RCC 7860 (cell line): ENCODE results near the gene DNAJC11.
"Not testable (repeated sequence)": the region's sequence is repeated elsewhere in the genome, so short reads cannot be mapped to it uniquely, and the experiment has no call there.

ENCODE experiments used
- DNase-seq: peaks from one replicate; pipeline ENCODE4 v3.0.0-alpha.2; 2015; ENCODE audit warnings: low spot score
- FAIRE-seq: peaks from 2 replicates; lab custom pipeline; 2012; peaks lifted over from hg19 to GRCh38; lab: Jason Lieb, UNC

DNAJC11 gene

GRCh38 chr1:6601923-6602668, 99.5 kb downstream of the DNAJC11 start:
- DNase-seq (no peak), FAIRE-seq (no peak)

DNA sequence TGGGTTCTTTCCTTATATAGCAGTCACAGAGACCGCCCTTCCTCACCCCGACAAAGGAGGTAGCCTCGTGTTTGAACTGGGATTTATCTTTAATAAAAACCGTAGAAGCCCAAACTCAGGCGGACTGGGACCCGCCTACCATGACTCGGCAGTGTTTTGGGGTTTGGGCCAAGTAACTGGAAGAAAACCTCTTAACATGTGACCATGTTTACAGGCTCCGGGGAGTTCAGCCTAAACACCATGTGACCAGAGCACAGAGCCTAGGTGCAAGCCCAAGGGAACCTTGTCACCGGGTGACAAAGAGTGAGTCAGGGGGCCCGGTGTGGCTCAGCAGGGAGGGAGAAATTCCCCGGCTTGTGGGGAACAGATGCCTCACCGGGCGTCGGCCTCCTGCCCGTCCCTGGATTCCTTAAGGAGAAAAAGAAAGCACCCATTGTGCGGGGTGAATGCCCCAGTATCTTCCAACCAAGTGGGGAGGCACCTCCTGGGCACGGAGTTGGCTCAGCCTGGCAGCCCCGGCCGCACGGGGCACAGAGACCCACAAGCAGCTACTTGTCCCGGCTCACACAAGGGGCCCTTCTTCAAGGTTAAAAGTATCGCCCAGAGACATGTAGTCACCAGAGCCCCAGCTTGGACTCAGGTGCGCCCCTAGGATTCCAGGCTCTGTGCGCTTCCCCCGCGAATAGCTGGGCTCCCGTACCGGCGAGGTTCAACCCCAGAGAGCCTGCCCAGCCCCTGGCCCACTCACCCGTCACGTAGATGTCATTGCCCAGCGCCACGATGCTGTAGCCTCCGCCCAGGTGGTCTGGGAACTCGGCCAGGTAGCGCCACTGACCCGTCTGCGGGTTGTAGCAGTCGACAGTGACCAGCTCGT, 100.3 kb downstream of the DNAJC11 start:
- FAIRE-seq, result peak; percentile 90
- DNase-seq, result peak; percentile 96

GRCh38 chr1:6600410-6601048, 101.1 kb downstream of the DNAJC11 start:
- FAIRE-seq, result no peak
- DNase-seq, result no peak

- FAIRE-seq, result not testable (repeated sequence)
These were observed 101.6 kb downstream of the DNAJC11 start for GRCh38 chr1:6599991-6600390.

GRCh38 chr1:6599141-6599975, 102.3 kb downstream of the DNAJC11 start:
- FAIRE-seq (no peak), DNase-seq (peak; percentile 28)

More at GRCh38 chr1:6599991-6600390, 101.6 kb downstream of the DNAJC11 start:
- DNase-seq, result not testable (repeated sequence)

DNA sequence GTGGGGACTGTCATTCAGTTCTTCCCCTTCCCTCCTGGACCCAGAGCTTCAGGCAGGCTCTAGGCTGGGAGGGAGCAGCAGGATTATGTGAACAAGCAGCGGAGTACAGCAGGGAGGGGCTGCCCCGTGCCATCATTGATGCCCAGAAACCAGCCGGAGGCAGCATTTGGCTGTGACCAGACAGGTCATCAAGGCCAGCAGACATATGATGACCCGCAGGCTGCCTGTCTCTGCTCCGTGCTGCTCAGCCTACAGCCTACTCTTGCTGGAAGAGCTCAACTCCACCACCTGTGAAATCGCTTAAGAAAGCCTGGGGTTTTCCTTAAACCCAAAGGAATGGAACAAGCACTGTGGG, 103.9 kb downstream of the DNAJC11 start:
- no peak for FAIRE-seq
- DNase-seq, result no peak

DNA sequence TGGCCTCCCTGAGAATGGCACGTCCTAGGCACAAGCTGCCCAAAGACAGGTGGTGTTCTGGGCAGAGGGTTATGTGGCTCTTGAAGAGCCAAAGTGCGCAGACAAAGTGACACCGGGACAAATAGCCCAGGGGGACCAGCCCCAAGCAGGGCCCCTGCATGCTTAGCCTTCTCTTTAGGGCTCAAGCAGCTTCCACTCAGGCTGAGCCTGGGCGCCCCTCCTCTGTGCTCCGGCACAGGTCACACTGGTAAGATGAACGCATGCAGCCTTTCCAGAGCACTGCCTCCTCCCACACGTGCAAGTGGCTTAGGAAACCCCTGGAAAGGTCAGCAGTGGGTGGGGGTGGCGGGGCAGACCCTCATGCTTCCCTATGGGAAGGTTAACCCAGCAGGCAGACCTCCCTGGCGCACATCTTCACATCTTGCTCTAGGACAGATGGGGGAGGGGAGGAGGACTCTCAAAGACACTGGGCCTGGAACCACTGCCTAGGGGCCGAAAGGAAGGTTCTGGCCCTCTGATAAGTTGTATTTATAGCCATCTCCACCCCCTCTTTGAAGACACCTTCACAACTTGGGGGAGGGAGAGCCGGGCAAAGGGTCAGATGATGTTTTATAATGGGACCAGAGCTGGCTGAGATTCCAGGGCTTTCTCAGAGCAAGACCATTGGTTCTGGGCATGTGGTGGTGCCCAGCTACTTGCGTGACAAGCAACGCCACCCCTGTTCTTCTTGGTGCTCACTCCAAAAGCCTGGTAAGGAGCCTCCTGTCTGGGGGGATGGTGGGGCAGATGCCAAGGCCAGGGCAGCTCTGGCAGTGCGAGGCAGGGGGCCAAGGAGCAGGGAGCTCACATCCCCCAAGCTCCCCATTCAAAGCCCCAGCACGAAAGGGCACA, 104.5 kb downstream of the DNAJC11 start:
- DNase-seq (no peak), FAIRE-seq (no peak)

DNA sequence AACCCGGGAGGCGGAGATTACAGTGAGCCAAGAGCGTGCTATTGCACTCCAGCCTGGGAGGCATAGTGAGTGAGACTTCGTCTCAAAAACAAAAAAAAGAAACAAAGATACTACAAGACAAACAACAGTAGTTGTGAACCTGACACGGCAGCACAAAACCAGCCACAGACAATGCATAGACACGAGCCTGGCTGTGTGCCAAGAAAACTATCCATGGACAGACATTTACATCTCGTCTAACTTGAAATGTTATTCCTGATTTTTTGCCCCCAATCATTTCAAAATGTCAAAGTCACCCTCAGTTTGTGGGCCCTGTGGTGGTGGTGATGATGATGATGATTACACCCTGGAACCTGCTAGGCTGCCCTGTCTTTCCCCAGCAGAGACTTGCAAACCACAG, 105.3 kb downstream of the DNAJC11 start:
- FAIRE-seq (no peak), DNase-seq (no peak)

DNA sequence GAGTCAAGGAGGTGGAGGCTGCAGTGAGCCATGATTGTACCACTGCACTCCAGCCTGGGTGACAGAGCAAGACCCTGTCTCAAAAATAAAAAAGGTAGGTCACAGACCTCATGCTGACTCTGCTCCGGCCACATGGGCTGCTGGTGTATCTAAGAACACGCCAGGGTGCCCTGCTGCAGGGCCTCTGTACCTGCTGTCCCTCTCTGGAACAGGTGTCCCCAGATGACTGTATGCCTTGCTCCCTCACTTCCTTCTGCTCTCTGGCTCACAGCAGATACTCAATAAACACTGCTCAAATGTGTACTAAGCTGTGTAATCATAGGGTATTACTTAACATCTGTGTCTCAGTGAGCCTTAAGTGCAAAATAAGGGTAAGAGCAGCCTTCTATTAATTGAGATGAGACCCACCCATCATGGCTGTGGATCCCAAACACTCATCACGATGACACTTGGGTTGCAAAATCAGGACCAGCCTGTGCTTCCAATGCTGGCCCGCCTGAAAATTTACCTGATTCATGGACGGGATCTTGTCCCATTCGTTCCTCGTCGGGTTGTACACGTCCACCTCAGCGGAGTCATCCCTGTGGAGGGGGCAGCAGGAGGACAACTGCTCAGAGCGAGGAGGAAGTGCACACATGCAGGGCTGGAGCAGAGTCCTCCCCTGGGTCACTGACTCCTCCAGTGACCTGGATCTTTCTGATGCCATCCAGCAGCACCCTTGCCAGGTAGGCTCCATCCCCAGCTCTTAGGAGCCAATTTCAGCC, 106.5 kb downstream of the DNAJC11 start:
- no peak for DNase-seq
- FAIRE-seq, result no peak

- FAIRE-seq (no peak), DNase-seq (no peak)
These were observed 107.8 kb downstream of the DNAJC11 start for GRCh38 chr1:6593810-6594209.

- DNase-seq (no peak), FAIRE-seq (no peak)
These were observed 108.6 kb downstream of the DNAJC11 start for GRCh38 chr1:6592865-6593593.

DNA sequence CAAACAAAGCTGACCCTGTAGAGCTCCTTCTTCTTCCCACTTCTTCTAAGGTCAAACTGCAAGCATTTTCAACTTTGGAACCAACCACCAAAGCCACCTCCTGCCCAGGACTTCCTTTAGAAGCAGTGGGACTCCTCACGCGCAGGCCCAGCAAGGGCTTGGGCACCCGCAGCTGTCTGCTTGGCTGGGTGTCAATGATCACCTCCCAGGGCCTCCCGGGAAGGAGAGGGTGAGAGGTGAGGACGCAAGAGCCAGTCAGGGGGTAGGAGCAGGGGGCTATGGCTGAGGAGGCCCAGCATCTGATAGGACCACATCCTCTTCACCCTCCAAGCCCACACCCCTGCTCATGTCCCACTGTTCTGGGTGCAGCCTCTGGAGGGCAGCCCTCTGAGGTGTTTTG, 109.2 kb downstream of the DNAJC11 start:
- no peak for DNase-seq
- no peak for FAIRE-seq

DNA sequence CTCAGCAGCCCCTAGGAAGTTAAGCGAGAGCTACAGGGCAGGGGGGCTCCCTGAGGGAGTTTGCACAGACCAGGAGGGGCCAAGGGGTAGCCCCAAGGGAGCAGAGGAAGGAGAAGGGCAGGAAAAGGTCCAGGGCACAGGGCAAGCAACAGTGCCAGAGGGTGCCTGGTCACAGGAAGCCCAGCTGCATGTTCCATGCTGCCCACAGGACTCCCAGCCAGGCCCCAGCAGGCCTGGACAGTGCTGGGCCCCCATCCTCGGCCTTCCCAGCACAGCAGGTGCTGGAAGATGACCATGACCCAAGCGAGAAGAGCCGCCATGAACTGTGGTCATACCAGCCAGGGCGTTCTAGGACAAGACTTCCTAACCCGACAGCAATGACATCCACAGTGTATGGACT, 110.0 kb downstream of the DNAJC11 start:
- FAIRE-seq (no peak), DNase-seq (no peak)

DNA sequence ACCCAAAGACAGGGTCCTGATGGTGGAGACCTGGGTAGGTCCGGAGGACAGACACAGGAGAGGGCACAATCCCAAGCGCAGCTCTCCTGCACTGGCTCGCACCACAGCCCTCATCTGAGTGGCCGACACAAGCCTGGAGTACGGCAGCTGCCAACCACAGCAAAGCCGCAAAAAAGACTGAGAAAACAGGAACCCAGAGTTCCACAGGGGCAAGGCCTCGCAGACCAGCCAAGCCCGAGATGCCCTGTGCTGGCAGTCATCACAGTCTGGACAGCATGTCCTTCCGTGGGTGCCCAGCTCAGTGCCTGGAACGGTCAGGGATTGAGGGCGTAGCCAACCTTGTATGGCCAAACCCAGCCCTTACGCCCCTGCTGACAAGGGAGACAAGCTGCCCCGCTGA, 110.4 kb downstream of the DNAJC11 start:
- no peak for FAIRE-seq
- DNase-seq, result no peak

DNA sequence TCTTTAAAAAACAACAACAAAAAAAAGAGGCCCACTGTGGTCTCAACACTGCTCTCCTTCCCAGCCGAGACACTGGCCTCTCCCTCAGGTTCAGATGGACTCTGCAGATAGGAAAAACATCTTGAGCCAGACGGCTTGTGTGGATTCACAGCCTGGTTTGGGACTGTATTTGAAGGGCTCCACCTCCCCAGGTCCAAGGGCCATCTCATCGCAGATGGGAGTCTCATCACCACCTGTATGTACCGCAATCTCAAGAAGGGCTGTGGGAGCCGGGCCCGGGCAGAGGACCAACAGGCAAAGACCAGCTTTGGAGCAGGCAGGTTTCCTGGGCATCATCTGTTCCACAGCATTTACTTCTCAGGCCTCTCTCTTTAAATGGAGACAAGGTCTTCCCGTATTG, 111.6 kb downstream of the DNAJC11 start:
- FAIRE-seq (no peak), DNase-seq (no peak)

GRCh38 chr1:6588893-6589520, 112.6 kb downstream of the DNAJC11 start:
- no peak for DNase-seq
- no peak for FAIRE-seq

- no peak for DNase-seq
- no peak for FAIRE-seq
These were observed 113.3 kb downstream of the DNAJC11 start for GRCh38 chr1:6588128-6588892.
